ENCODE measurements around the gene ARCN1. TPM values are rescaled to one million over a fixed set of nuclear protein-coding genes. Genes with fewer than 3 reads are reported as not detected.
A peak's percentile ranks its signal among the peaks of the same experiment; 100 is the strongest.

The ARCN1 gene
- total and polyA plus RNA-seq, 9 of the 15 experiments (the other 6 are each of a cell fraction or from before 2014, with no cell fraction given): 30.0 to 224 (median 76.4) TPM

DNA sequence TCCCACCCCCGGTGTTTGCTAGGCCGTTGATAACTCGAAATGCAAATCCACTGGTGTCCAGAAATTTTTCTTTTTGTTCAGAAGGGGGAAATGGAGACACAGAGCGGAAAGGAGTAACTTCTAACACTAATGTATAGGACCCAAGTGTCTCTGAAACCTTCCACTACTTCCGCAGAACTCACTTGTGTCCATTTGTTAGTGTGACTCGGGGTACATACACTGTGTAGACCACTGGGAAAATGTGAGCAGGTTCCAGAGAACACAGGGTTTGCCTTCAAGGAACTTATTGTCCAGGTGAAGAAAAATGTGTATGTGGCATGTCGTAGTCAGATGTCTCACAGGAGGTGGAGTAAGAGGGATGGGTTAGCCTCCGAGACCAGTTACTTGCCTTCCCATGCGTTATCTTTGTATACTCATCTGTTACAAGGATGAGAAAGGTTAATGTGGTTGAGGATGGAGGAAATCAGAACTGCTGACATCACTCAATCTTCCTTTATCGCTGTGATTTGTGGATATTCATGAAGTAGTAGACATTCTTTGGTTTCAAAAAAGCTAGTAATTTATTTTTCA lies 857 bp downstream of the ARCN1 start (continued):
- TF ChIP-seq, protein P1, sequence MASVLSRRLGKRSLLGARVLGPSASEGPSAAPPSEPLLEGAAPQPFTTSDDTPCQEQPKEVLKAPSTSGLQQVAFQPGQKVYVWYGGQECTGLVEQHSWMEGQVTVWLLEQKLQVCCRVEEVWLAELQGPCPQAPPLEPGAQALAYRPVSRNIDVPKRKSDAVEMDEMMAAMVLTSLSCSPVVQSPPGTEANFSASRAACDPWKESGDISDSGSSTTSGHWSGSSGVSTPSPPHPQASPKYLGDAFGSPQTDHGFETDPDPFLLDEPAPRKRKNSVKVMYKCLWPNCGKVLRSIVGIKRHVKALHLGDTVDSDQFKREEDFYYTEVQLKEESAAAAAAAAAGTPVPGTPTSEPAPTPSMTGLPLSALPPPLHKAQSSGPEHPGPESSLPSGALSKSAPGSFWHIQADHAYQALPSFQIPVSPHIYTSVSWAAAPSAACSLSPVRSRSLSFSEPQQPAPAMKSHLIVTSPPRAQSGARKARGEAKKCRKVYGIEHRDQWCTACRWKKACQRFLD (CRISPR knock-in tag; IDR thresholded peaks at IDR 0.05): 0 out of 2 replicates have a peak, but pooled peaks have one; percentile 60
- TF ChIP-seq TEAD4 (IDR thresholded peaks at IDR 0.05; ENCODE audit: low read length) (peak; percentile 97), TEAD4 (CRISPR knock-in tag; IDR thresholded peaks at IDR 0.05; ENCODE audit: borderline replicate concordance) (no peak), HES1 (IDR thresholded peaks at IDR 0.05; ENCODE audit: low read depth) (peak; percentile 81), RAD21 (CRISPR knock-in tag; conservative IDR thresholded peaks at IDR 0.05 in 1 of 2, IDR thresholded peaks at IDR 0.05 in 1 of 2) (no peak), MTA2 (IDR thresholded peaks at IDR 0.05; ENCODE audit: low read depth) (peak; percentile 72), ZNF699 (CRISPR knock-in tag; IDR thresholded peaks at IDR 0.05; ENCODE audit: insufficient replicate concordance) (no peak), SAFB (IDR thresholded peaks at IDR 0.05; ENCODE audit: borderline replicate concordance, low read depth, low read length) (no peak), LEF1 (IDR thresholded peaks at IDR 0.05) (peak; percentile 15; the same call in 1 of the 2 replicates), FOXA1 (IDR thresholded peaks at IDR 0.05; ENCODE audit: borderline replicate concordance) (peak; percentile 84), NUFIP1 (IDR thresholded peaks at IDR 0.05; ENCODE audit: partially characterized antibody) (no peak), POLR2AphosphoS5 (IDR thresholded peaks at IDR 0.05; ENCODE audit: control insufficient read depth, insufficient read depth, low read depth, low read length) (peak; percentile 62), JUND (IDR thresholded peaks at IDR 0.05; ENCODE audit: borderline replicate concordance, low read depth, low read length) (peak; percentile 86), JUND (tag; IDR thresholded peaks at IDR 0.05; ENCODE audit: borderline replicate concordance, low read depth, low read length) (peak; percentile 83; the same call in 2 of the 3 replicates), ETV1 (tag; conservative IDR thresholded peaks at IDR 0.05; ENCODE audit: low read depth) (peak; percentile 80), ARID1B (IDR thresholded peaks at IDR 0.05) (peak; percentile 90), GATA2 (CRISPR knock-in tag; IDR thresholded peaks at IDR 0.05) (peak; percentile 86), FOXJ2 (tag; IDR thresholded peaks at IDR 0.05) (no peak), RBM15 (IDR thresholded peaks at IDR 0.05; ENCODE audit: insufficient read depth, low read length) (no peak), MTA3 (IDR thresholded peaks at IDR 0.05; ENCODE audit: borderline replicate concordance) (0 out of 2 replicates have a peak, but pooled peaks have one; percentile 36), NFE2L1 (tag; IDR thresholded peaks at IDR 0.05; ENCODE audit: borderline replicate concordance, low read depth) (no peak), CREB1 (IDR thresholded peaks at IDR 0.05) (peak; percentile 59; the same call in 1 of the 2 replicates), CREB1 (CRISPR knock-in tag; IDR thresholded peaks at IDR 0.05) (no peak), ATF3 (IDR thresholded peaks at IDR 0.05) (peak; percentile 90), ATF3 (CRISPR knock-in tag; conservative IDR thresholded peaks at IDR 0.05) (no peak; the same call in none of the 2 replicates), NCOA2 (IDR thresholded peaks at IDR 0.05; ENCODE audit: partially characterized antibody in 2 of 2) (peak in 1 of 2 experiments; percentile 19)

Measured in K562 (cell line).